GM21529 (cell line): Measurements from ENCODE around the gene DPPA4.
"Not testable (repeated sequence)": the region's sequence is repeated elsewhere in the genome, so short reads cannot be mapped to it uniquely, and the experiment has no call there.

ENCODE experiments used
- ATAC-seq: cut with Tn5 transposase; IDR thresholded peaks from one replicate; pipeline ENCODE4 v1.9.1; 2021; ENCODE audit not compliant: unreplicated experiment

The DPPA4 gene

DNA sequence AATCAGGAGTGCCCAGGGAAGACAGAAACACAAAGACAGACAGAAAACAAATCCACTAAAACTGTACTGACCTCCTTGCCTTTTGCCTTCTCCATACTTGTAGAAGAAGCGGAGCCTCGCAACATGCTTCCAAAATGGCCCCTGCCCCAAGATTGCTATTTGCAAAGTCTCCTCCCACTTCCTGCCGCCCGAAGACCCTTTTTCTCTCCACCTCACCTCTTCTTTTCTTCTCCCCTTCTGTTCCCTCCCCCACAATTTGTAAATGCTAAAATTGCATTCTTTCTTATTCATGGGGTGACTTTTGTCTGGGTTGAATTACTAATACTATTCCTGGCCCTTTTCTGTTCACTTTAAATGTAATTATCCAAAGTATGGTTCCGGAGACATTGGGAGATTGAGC lies at the start of gene DPPA4:
TSS of gene DPPA4 (minus strand) at position 154 of the 400 bp plus-strand sequence. CDS start at position 125, 29 bp downstream.
- no peak for ATAC-seq

DNA sequence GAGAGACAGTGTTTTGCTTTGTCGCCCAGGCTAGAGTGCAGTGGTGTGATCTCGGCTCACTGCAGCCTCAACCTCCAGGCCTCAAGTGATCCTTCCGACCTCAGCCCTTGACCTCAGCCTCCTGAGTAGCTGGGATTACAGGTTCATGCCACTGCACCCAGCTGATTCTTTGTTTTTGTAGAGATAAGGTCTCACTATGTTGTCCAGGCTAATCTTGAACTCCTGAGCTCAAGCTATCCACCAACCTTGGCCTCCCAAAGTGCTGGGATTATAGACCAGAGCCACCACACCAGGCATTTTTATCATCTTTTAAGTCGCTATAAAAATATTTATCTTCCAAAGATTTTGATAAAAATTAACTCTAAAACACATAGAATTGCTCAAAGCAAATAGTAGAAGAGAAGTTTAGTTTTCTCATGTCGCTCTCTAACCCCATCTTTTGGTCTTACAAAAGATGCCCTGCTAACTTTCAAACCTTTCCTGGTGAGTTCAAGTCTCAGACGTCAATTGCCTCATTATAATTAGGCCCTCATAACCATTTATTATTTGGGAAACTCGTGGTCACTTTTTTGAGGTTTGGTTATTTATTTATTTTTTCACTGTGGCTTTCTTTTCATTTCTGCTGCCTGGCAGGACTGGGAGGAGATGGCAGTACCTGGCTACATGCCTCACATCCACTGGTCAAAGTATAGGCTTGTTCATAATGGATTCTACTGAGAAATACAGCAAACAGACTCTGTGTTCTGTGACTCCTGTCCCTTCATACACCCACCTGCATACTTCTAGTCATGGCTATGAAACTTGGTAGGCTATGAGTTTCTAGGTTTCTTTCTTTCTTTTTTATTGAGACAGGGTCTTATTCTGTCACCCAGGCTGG lies 48.3 kb upstream of the DPPA4 start:
- no peak for ATAC-seq

DNA sequence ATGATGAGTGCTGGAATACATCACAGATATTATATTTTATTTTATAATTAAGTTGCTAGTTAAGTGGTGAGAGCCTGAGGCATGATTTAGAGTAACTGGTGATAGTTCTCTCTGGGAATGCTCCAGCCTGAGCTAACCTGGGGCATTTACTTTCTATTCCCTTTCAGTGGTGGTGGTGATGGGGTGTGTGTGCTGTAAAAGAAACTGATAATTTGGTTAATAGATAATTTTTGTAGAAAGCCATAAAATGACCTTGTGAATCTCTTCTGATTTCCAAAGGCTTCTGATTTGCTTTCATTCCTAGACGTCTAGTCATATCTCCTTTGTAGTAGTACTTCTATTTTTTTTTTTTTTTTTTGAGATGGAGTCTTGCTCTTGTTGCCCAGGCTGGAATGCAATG lies 46.8 kb upstream of the DPPA4 start:
- ATAC-seq = no peak

GRCh38 chr3:109382588-109382987 lies 45.2 kb upstream of the DPPA4 start:
- ATAC-seq = no peak

DNA sequence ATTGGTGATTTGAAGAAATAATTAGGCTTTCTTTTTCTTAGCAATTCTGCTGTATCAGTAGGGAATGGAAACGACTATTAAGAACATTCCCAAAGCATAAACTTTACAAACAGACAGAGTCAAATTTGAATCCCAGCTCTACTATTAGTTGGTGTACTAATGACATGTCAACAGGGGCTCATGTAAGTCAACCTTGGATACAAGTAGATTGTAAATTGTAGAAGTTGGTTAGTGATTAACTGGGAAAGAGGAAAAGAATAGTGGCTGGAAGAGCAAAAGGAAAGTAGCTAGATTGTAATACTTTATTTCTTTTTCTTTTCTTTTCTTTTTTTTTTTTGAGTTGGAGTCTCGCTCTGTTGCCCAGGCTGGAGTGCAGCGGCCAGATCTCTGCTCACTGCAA lies 38.6 kb upstream of the DPPA4 start:
- ATAC-seq = no peak

DNA sequence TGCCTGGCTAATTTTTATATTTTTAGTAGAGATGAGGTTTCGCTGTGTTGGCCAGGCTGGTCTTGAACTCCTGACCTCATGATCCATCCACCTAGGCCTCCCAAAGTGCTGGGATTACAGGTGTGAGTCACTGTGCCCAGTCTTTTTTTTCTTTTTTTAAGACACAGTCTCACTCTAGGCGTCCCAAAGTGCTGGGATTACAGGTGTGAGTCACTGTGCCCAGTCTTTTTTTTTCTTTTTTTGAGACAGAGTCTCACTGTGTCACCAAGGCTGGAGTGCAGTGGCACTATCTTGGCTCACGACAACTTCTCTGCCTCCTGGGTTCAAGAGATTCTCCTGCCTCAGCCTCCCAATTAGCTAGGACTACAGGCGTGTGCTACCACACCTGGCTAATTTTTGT lies 37.1 kb upstream of the DPPA4 start:
- ATAC-seq = not testable (repeated sequence)

DNA sequence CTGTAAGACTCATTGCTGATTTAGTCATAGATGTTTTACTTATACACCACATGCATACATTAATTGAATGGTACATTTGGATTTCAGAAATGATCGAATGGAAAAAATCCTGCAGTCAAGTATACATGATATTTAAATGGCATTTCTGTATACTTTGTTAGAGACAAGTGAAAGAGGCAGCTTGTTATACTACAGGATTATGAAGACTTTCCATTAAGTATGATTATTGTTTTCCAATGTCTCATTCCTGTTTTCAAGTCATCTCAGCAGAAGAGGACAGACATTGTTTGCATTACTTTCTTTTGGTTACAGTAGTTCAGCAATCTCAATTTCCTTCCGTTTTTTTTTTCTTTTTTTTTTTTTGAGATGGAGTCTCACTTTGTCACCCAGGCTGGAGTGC lies 36.6 kb upstream of the DPPA4 start:
- ATAC-seq = no peak

- ATAC-seq = no peak
Observed at GRCh38 chr3:109372639-109373038, 35.3 kb upstream of the DPPA4 start.

- no peak for ATAC-seq
Observed at GRCh38 chr3:109369510-109369909, 32.2 kb upstream of the DPPA4 start.

DNA sequence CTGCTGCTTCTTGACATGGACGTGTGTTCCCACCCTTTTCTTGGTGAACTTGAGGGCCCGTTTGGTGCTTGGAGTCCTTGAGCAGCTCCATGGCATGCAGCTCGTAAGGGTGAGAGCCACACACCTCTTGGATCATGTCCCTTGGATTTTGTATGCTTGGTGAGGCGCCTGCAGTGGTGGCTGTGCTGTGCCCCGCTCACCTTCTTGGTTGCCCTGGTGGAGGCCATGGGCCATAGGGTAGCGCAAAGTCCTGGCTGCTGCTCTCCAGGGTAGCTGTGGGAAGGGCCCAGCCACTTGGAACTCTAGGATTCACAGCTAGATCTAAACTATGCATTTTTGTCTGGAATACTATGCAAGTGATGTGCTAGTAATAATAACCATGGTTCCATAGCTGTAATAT lies 26.7 kb upstream of the DPPA4 start:
- no peak for ATAC-seq

- ATAC-seq = no peak
Observed at GRCh38 chr3:109363634-109364033, 26.3 kb upstream of the DPPA4 start.

DNA sequence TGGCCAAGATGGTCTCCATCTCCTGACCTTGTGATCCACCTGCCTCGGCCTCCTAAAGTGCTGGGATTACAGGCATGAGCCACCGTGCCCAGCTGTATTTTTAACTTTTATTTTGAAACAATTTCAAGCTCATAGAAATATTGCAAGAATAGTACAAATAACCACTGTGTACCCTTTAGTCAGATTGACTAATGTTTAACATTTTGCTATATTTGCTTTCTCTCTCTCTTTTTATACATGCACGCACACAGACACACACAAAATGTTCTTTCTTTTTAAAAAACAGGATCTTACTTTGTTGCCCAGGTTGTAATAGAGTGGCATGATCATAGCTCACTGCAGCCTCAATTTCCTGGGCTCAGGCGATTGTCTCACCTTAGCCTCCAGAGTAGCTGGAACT lies 25.5 kb upstream of the DPPA4 start:
- no peak for ATAC-seq

GRCh38 chr3:109358809-109359208 lies 21.5 kb upstream of the DPPA4 start:
- ATAC-seq = not testable (repeated sequence)

- ATAC-seq = no peak
Observed at GRCh38 chr3:109356442-109357155, 19.3 kb upstream of the DPPA4 start.

DNA sequence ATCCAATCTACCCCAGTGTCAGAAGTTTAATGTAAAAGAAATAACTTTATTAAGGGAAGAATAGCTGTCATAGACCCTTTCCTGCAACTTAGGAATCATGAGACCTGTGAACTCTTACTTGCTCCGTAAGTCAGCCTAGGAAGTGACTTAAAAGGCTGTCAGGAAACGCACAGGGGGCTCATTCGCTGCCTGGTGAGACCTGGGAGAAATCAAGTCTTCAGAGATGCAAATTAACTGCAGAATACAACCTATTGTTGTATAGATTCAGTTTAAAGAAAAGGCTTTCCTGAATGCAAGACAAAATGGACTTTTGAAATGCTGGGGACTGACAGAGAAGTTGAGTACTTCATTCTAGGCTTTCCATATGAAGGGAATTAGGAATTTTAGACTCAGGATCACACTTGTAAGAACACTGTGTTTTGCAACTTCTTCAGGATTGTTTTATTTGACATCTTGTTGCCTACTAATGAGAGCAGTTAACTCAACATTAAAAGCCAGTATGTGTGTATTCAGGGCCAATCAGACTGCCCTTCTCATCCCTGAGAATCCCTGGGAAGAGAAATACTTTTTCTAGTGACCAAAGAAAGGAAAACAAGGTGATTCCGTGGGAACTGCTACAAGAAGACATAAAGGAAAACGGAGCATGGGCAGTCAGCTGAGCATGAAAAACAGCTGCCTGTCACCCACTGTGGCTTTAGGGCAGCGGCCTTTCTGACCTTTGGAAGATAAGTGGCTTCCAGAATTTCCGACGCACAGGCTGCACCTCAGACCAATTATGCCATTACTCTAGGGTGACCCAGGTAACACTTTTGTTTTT lies 18.5 kb upstream of the DPPA4 start:
- no peak for ATAC-seq

DNA sequence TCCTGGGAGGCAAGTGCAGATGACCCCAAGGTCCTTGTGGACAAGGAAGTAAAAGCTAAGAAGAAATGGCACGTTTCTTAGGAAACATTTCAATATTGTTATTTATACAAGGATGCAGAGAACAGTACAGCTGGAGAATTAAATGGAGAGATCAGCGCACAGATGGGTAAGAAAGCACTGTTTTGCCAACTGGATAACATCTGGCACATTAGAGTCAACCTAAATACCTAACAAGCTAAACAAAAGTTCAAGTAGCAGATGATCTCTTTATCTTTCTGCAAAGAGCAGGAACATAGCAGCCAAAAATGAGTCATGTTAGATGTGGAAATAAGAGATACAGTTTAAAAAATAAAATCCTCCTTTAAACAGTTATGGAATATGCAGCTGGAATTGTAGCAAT lies 15.7 kb upstream of the DPPA4 start:
- ATAC-seq = no peak

GRCh38 chr3:109351231-109351630 lies 13.9 kb upstream of the DPPA4 start:
- no peak for ATAC-seq

DNA sequence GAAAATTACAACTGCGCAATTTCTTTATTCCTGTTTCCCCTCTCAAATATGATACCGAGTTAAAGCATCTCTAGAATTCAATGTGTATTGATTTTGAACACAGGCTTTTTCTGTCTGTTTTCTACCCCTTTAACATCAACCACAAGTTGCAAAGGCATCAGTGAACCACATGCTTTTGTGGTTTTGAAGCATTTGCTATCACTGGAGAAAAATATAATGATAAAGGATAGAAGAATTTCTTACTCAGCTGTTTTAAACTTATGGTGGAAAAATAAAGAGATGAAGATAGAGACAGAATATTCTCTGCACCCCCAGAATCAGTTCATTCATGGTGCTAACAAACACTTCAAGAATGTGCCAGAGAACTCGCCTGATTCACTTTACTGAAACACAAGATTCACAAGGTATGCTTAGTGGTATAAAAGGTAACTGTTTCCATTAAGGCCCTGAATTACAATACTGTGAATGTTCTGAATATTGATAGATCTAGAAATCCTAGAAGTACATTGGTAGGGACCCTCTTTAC lies 9.5 kb upstream of the DPPA4 start:
- ATAC-seq = no peak

DNA sequence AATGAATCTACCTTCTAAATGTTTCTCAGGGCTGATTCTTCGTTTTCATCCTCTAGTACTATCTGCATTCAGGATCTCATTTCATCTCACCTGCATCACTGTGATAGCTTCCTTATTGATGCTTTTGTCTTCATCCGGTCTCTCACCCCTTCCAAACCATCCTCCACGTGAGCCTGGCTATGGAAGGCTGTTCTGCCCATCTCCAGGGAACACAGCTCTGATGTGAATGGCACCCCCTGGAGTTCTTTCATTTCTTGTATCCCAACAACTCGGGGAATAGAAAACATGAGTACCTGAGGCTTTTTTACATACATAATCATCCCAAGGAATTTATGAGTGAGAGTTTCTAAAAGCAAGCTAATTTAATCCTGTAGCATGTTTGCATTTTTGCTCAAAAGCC lies 8.8 kb upstream of the DPPA4 start:
- ATAC-seq = no peak

DNA sequence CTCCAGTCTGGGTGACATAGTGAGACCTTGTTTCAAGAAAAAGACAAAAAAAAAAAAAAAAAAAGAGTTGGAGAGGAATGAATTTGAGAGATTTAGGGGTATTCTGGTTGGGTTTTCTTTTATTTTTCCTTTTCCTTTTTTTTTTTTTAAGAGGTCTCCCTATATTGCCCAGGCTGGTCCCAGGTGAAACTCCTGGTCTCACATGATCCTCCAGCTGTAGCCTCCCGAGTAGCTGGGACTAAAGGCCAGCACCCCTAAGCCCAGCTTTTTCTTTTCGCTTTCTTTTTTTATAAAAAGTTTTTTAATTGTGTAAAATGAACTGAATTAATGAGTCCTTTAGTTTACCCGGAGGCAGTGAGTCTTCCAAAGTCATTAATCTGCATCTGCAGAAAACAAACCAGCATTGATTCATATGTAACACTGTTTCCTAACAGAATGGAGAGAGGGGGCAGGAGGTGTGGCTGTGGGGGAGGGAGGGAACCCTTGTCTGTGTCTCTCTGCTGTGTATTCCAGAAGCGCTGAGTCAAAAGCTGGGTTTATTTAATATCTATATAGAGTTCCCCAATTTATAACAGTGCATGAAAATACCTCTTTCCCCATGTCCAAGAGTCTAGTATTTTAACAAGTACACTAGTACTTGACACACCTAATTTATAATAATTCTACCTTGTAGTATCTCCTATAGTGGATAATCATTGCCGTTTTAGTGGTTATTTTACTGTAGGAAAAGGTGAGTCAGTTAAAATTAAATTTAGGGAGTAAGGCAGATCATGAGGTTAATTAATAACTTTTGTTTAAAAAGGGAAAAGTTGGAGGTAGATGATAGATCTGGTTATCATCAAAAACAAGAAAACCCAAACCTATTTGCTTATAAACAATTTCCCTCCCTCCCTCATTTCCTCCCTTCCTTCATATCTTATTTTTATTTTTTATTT lies 2.6 kb upstream of the DPPA4 start:
- ATAC-seq = no peak
